ENCODE measurements around the gene PNMA1.

PNMA1 gene

DNA sequence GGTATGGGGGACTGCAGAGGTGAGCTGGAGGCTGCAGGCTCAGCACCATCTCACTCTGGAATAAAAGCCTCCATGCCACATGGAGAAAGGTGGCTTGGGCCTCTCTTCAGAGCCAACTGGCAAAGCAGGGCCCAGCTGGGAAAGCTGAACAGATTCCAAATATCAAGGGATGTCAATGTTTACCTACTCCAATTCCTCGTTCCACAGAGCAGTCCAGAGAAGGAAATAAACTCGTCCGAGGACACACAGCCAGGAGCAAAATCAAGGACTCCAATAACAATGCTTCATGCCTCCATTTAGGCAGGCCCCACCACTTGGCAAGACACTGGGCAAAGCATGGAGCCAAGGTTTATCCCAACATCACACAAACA lies 36.3 kb upstream of the PNMA1 start:
- DNase-seq (ENCODE audit: low spot score): no peak

DNA sequence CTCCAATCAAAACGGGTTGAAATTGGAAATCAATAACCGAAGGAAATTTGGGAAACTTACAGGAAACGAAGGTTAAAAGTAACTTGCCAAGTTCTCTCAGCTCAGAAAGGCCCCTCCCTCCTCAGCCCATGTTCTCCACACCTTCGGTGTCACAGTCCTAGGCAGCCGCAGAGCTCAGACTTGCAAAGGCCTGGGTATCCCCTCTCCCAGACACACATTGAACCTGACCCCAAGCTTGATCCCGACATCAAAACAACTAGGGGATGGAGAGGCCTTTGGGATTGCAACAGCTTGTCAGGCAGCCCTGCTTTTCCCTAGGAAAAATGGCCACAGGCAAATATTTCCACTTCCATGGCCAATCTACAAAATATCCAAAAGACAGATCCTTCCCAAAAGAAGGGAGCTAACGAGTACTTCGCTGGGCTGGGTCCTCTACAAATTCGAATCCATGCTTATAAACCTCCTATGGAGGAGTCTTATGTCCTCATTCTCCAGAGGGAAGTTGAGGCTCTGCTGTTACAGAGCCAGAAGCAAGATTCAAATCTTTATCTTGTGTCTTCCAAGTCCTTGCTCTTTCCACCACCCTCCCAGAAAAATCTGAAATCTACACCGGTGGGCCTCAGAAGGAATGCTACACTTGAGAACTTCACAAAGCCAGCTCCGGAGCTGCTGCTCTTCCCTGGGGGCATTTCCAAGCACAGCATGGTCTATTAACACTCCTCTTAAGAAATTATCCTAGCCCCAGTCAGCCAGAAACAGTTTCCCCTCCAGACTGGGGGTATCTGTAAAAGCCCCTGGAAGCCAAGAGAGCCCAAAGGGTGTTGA lies 35.7 kb upstream of the PNMA1 start:
- DNase-seq (ENCODE audit: low spot score): no peak

DNA sequence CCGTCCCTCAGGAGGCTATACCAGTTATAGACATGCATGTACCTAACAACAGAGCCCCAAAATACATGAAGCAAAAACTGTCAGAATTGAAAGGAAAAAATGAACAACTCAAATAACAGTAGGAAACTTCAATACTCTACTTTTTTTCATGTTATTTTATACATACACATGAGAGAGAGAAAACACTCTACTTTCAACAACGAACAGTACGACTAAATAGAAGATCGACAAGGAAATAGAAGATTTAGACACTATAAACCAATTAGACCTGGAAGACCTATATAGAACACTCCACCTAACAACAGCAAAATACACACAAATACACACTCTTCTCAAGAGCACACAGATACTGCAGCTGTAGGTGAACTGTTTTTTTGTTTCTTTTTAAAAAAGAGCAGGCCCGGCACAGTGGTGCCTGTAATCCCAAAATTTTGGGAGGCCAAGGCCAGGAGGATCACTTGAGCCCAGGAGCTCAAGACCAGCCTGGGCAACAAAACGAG lies 34.7 kb upstream of the PNMA1 start:
- DNase-seq (ENCODE audit: low spot score): no peak

DNA sequence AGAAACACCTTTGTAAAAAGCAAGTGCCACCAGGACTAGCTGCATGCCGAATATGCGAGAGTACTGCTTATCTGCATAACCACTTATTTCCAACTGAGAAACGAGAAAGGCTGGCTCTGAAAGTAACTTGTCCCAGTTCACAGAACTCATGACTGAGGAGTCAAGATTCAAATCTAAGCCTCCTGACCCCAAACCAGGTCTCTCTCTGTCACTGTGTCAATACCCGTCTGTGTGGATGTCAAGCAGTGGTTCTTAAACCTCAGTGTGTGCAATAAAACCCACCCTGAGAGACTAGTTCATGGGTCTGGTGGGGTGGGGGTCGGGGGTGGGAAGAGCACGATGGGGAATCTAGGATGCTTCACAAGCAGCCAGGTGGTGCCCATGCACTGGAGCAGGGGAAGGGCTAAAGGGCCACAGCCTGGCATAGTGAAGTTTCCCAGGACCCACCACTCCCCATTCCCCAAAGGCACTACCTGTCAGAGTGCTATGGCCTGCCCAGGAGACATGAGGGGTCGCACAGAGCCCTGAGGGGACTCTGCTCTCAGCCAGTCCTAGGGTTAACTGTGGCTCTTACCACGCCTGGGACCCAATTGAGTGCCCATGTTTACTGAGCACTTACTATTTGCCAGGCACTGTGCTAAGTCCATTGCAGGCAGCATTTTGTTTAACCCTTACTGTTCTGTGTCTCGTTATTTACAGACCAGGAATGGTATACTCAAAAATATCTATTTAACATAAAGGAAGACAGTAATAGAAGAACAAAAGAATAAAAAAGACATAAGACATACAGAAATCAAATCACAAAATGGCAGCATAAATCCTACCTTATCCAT lies 33.4 kb upstream of the PNMA1 start:
- DNase-seq (ENCODE audit: low spot score): no peak

DNA sequence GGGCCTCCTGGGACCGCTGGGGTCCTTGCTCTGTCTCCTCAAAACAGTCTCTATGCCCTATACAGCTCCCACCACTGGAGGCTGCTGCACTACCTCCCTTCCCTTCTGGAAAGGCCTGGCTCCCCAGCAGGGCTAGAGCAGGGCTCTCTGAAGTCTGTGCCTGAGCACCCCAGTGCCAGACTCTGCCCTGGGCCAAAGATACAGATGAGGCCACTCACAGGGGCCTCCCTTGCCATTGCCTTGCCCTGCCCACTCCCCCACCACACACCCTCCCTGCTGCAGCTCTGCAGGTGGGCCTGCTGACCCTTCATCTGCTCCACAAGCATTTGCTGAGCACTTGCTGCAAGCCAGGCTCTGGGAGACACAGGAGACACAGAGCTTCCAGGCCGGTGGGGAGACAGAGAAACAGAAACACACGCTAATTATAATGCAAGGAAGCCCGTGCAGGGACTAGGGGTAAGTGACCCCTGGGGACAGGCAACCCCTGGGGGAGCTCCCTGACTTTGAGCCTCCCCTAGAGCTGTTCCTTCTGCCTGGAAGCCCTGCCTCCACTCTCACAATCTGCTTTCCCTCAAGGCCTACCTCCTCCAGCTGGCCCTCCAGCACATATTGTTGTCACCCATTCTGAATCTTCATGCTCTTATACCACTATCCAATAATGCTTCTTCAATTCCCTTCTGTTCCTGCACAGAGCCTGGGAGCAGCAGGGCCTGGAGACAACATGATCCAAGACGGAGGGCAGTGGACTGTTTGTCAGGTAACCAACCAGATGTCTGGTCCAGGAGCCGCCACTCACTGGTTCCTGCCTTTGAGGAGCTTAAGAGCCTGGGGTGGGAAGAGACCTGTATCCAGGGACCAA lies 32.6 kb upstream of the PNMA1 start:
- DNase-seq (ENCODE audit: low spot score): peak; percentile 54

DNA sequence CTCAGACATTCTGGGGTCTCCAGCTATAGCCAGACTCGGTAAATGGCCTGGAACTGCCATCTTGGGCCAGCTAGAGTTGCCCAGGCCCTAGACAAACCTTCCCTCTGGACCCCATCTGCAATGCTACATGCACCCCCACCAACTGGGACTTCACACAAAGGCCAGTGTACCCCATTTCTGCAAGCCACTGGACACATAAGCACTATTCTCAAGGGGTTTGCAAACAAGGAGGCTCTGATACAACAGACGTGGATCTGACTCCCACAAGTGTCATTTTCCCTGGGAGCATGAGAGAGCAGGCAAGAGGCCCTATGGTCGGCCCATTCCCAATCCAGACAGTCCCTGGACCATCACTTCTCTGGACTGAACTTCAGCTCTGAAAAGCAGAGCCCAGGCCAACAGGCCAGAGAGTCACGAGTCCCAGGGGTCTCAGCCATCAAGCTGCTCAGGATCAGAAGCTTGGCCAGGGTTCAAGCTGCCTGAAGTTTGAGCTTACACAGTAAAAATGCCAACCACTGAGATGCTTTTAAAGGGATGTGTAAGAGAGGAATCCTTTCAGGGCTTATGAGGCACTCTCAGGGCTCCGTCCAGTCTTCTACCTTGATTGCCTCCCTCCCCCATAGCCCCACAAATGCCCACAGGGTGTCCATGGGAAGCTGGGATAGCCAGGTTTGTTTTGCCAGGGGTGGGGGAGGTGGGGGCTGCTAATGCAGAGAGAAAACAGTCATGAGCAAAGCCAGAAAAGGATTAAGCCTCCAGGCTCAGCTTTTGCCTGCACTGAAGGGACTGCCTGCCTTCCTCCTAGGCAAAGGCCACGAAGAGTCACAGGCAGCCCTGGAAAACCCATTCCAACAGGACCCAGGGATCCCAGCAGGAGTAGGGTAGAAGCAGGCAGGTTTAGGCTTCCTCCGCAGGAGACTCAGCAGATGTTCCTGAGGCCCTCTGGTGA lies 31.7 kb upstream of the PNMA1 start:
- no peak for DNase-seq (ENCODE audit: low spot score)

DNA sequence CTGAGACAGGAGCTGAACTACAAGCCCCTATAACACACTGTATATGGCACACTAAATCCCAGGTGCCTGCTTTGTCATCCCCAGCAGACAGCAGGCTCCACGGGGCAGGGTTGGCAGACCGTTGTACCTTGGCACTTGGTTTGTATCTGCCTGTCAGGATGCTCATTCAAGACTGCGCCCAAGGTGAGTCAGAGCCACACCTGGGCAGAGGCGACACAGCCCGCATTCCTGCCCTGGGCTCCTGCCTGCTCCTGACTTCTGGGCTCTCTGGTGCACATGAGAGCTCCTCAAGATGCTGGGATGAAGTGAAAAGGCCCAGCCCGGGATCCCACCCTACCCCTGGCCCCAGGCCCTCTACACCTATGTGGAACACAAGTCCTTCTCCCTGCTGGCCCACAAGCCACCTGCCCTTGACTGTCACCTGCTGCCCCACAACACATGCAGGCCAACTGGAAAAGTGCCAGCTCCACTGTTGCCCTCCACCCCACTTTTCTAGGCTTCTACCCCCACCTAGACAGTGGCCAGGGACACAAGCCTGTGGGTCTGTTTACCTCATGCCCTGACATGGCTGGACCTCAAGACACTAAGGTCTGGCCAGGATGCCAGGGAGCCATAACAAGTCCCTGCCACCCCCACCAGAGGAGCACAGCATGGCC lies 30.8 kb upstream of the PNMA1 start:
- no peak for DNase-seq (ENCODE audit: low spot score)

DNA sequence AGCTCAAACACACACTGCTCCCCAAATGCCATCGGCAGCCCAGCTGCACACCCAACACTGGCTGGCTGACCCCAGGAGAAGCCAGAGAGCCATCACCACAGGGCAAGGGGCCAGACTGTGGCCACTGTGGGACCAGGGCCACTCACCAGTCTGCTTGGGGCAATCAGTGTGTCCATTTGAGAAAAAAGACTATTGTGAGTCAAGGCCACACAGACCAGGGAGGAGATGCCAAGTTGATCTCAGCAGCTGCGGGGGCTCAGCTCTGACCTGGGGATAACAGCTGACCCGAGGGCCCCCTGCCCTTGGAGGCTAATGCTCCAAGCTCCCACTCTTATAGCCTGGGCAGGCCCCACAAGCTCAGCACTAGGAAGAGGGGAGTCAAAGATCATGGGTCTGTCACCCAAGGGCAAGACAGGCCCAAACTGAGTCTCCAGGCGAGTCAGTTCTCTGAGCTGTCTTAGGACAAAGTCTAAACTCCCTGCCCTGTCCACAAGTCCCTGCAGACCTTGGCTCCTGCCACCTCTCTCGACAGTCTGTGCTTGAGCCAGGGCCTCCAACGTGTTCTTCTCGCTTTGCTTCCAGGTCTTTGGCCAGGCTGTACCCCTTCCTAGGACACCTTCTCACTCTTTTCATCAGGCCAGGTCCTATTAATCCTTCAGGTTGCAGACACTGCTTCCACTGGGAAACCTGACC lies 30.1 kb upstream of the PNMA1 start:
- DNase-seq (ENCODE audit: low spot score): no peak

DNA sequence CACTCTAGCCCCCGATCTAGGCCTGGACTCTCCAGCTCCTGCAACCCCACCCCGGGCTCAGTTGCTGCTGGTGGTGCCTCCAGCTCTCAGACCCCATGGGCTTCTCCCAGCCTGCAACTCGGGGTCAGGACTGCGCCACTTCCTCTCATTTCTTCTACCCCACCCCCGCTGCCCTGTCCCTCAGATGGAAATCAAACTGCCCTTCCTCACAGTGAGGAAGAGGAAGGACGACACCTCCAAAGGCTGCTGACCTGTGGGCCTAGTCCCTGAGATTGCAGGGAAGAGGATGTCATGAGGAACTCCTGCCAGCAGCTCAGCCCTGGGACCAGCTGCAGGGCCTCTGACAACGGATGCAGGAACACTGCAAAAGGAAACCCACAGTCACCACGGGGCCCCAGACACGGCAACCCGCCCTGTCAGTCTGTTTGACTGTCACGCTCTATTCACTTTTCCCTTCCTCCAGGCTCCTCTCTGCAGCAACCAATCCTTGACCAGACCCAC lies 29.3 kb upstream of the PNMA1 start:
- no peak for DNase-seq (ENCODE audit: low spot score)

DNA sequence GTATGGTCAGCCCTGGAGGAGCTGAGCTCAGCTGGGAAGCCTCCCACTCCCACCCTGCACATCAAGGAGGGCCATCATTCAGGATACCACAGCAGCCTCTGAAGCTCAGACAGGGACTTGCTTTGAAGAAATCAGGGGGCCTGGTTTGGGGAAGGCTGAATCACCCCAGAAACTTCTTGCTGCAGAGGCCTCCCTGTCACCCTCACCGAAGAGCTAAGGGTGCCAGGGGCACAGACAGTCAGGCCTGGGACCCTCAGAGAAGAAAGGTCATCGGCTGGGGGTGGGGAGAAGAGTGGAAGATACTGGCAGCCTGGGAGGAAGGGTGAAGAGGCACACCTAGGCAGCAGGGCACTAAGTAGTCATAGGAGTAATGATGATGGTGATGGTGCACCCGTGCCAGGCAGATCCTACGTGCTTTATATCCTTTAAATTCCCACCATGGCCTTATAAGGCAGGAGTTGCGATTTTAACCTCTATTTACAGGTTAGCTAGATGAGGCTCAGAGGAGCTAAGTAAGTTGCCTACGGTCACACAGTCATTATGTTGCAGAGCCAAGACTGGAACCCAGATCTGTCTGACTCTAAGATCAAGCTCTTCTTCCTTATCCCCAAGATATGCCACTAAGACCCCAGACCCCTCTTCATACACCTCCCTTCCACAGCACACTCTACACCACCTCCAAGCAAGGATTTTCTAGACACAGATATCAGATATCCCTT lies 28.5 kb upstream of the PNMA1 start:
- no peak for DNase-seq (ENCODE audit: low spot score)

DNA sequence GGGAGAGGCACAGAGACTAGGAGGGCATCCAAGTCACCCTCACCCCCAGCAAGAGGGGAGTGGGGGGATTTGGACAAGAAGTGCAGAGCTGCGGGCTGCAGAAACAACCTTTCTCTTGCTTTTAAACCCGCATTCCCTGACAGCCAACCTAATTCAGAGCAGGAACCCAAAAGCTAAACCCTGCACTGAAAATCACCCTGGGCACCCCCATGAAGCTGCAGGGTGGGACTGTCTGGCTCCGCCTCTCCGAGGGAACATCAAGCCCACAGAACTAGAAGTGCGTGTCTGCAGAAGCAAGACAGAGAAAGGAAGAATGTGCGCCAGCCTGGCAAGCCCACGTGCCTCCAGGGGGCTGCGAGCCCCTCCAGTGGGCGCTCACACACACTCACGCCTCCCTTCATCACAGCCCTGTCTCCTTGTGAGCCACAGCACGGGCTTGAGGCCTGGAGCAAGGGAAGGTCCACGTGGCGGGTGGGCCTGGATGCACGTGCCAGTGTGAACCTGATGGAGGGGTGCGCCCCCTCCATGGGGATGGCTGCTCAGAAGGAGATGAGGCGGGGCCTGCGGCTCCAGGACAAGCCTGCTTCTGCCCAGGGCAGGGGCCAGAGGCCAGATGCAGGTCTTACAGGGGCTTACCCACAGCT lies 27.8 kb upstream of the PNMA1 start:
- peak; percentile 53 for DNase-seq (ENCODE audit: low spot score)

DNA sequence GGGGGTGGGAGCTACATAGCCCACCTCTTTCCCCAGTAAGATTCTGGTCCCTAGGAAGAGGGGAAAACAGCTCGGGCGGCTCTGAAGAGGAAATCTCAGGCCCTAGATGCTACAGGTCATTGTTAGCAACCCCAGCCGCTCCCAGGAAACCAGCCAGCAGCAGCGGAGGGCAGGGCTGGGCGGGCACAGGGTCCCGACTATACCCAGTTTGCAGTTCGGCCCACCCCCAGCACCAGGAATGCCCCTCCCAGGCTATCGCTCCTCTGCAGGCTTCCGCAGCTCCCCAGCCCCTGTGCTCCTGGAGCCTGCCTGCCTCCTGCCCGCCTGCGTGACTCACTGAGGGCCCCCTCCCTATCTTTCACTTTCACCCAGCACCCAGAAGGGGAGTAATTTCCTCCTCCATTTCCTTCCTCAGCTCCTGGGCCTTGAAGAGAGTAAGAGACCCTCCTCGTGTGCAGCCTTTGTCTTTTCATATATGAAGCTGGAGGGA lies 27.2 kb upstream of the PNMA1 start:
- DNase-seq (ENCODE audit: low spot score): peak; percentile 70

DNA sequence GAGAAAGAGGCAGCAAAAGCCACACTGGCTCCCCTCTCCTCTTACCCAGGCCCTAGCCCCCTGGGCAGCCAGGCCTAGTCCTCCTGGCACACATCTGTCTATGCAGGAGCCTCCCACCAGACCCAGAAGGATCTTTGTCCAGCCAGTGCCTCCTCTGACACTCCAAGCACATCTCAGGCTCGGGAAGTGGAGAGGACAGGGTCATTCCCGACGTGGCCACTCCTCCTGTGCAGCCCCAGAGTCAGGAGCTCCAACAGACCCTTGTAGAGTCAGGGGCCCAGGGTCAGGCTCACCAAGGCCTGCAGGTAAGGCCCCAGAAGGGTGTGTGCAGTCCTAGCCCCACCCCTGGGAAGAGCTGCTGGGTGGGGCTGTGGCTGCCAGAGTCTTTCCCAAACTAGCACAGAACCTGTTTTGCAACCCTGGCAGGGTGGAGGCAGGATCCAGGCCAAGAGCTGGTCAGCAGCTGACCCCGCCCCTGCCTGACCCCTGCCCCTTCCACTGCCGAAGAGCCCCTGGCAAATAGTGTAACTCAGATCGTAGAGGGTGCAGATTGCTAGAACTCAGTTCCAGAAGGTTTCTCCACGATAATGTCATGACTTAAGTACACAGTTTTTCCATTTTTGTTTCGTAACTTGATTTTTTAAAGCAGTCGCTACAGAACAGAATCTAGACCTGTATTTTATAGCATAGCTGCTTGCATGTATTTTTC lies 26.6 kb upstream of the PNMA1 start:
- peak; percentile 74 for DNase-seq (ENCODE audit: low spot score)

DNA sequence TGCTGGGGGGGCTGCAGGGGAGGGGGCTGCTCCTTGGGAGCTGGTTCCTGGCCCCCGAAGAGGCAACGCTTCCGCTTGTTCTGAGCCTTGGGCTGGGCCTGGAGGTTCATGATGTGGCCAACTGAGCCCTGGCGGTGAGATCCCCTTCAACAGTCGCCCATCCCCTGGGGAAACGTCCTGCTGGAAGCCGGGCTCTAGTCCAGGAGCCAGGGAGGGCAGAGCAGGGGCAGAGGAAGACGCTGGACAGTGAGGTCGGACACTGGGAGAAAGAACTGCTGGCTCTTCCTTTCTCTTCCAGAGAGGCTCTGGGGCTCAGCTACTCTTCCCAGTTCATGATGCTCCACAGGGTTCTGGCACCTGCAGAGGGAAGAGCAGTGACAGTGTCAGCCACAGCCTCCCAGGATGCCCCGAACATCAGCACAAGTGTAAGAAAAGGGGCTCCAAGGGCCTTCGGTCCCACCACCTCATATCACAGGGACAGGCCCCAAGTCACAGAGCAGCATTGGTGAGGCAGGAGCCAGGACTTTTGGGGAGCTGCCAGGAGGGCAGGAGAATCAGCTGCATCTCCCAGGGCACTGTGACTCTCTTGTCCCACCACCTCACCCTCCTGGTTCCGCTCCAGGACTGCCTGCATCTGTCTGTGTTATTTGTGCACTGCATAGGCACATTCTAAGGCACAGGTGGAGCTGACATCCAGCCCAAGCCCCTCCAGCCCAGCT lies 25.9 kb upstream of the PNMA1 start:
- DNase-seq (ENCODE audit: low spot score): no peak

DNA sequence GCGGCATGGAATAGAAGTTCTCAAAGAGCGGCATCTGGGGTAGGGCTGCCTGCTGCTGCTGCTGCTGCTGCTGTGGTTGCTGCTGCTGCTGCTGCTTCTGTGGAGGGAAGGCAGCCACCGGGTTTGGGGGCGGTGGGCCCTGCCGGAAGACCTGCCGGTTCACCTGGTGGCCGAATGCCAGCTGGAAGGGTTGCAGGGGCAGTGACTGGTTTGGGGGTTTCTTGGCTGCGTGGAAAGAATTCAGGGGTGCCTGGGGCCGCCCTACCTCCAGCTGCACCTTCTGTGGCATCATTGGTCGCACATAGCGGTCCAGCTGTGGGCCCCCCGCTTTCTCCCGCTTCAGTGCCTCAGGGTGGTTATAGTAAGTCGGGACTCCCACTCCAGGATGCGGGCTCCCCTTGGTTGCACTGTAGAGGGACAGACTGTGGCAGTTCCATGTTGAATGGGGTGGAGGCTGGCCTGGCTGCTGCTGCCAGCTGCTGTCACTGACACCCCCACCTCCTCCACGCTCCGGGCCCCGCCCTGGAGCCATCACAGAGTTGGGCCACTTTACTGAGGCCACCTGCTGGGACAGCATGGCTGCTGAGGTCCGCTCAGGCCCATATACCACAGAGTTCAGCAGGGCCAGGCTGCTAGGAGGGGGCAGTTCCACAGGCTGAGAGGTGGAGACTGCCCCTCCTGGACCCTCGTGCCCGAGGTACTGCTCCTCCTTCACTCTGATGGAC lies 25.2 kb upstream of the PNMA1 start:
- DNase-seq (ENCODE audit: low spot score): no peak

DNA sequence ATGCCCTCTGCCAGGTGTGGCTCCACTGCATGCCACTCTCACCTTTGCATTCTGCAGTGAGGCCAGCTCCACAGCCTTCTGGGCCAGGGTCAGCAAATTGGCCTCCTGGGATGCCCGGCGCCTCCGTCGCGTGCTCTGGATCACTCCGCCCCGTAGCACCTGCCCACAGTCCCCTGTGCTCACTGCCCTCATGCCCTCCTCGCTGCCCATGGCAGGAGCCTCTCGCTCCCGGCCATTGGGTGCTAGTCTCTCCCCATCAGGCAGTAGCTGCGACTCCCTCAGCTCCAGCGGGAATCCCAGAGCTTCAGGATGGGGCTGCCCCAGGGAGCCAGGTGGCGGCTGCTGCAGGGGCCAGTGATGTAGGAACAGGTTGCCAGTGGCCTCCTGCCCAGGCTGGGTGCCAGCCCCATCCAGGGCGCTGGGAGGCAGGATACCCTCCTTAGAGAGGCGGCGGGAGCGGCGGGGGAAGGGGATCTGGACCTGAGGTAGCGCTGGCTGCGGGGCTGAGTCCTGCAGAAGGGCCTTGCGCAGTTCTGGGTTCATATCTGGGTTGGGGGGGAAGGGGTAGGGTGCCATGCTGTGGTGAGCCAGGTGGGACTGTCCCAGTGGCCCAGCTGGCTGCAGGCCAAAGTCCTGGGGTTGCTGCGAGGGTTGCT lies 24.5 kb upstream of the PNMA1 start:
- DNase-seq (ENCODE audit: low spot score): no peak
